HS-5 (cell line): Measurements from ENCODE around the gene CNTNAP2.

Experiments
- DNase-seq: peaks from one replicate; pipeline ENCODE4 v3.0.0-alpha.2; 2012; ENCODE audit warnings: low read depth

CNTNAP2 gene

GRCh38 chr7:147971606-147972110 lies 1855.1 kb downstream of the CNTNAP2 start:
- no peak for DNase-seq

- DNase-seq = no peak
These were observed 1861.6 kb downstream of the CNTNAP2 start for GRCh38 chr7:147978201-147978600.

GRCh38 chr7:147978651-147979050 lies 1862.0 kb downstream of the CNTNAP2 start:
- no peak for DNase-seq

- no peak for DNase-seq
These were observed 1864.5 kb downstream of the CNTNAP2 start for GRCh38 chr7:147980826-147981813.

DNA sequence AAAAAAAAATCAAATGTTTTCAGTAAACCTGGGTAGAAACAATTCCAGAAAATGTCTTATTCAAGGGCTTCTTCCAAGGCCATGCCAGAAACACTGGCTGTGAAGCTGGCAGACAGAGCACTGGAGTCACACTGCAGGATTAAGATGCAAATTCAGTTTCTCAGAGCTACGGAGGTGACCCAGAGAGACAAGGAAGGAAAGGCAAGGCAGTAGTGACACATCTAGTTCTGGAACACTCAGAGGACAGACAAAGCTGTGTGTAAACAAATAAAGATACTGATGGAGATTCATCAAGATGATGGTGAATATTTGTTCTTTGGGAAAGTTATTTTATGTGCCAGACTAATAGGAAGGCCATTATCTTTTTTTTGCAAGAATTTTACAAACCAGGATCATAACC lies 1865.7 kb downstream of the CNTNAP2 start:
- DNase-seq = no peak

DNA sequence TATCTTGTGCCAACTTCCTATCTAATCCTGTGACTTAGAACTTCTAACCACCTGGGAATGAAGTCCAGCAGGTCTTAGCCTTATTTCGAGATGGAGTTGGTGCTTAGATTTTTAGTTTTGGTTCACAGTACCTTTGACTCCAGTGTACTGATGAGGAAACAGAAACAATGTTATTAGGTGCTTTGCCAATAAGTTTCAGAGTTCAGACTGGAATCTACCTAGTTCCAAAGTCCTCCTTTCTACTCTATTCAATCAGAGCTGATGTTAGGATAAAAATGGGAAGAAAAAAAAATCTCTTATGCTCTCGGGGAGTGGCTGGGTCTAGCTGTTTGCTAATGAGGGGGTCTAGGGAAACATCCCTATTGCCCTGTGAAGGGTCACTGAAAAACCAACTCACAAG lies 1867.7 kb downstream of the CNTNAP2 start:
- no peak for DNase-seq

- no peak for DNase-seq
These were observed 1873.5 kb downstream of the CNTNAP2 start for GRCh38 chr7:147990079-147990478.

- no peak for DNase-seq
These were observed 1874.3 kb downstream of the CNTNAP2 start for GRCh38 chr7:147990942-147991341.

- no peak for DNase-seq
These were observed 1876.1 kb downstream of the CNTNAP2 start for GRCh38 chr7:147992698-147993097.

GRCh38 chr7:147997636-147998035 lies 1881.0 kb downstream of the CNTNAP2 start:
- DNase-seq = no peak

DNA sequence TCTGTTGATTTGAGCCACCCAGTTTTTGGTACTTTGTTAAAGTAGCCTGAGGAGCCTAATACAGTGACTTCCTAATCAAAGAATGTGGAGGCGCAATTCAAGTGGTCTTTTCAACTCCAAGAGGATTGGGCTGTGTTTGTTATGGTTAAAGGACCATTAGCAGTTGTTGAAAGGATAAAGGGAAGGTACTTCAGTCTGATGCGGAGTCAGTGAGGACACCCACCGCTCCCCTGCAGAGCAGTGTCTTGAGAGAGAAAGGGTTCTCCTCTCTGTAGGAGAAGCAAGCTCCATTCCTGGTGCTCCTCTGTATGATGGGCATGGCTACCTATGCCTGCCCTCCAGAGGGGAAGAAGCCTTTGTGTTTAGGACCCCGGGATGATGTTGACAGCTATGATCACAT lies 1883.4 kb downstream of the CNTNAP2 start:
- DNase-seq = no peak

GRCh38 chr7:148011753-148012152 lies 1895.2 kb downstream of the CNTNAP2 start:
- no peak for DNase-seq

GRCh38 chr7:148014001-148014400 lies 1897.4 kb downstream of the CNTNAP2 start:
- DNase-seq = no peak

DNA sequence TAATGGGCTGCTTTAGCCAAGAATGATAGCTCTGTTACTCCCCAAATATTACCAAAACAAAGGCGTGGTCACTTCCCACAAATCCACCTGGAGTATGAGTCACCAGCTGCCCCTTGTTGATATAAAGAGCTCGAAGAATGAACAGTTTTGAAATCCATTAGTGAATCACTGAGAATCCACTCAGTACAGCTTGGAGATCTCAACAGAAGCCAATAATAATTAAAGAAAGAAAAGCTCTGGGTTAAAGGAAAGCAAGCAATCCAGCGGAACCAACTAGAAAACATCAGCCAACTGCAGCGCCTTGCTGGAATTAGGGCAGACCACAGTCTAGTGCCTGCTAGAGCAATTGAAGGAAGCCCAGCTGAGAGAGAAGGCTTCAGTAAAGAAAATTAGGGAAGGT lies 1897.9 kb downstream of the CNTNAP2 start:
- no peak for DNase-seq

DNA sequence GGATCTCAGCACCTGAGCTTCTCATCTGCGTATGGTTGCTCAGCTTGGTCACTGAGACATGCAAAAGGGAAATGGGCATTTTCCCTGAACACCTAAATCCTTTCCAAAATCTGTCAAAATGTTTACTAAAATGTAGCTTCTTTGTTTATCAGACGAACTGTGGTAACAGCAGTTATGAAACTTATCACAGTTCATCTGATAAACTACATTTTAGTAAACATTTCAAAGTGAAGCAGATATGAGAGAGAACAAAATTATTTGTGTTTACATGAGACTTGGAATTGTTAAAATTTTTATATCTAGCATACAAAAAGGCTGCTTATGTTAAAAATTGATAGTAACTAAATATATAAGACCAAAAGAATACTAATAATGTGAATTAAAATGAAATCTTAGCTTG lies 1900.5 kb downstream of the CNTNAP2 start:
- DNase-seq = no peak

DNA sequence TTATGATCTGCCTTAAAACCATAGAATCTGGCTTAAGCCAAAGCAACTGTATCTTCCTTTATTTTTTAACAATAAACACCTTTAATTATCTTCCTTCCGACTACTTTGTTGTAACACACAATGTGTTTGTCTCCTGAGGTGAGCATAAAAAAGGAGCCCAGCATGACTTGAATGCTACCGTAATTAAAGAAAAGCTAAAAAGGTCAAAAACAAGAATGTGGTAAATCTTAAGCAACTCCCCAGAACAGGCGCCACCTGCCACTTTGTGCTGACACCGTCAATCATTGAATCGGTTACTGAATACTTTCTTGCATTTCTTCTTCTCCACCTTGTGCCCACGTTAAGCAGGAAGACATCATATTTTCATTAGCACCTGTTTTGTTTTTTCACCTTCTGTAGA lies 1904.1 kb downstream of the CNTNAP2 start:
- no peak for DNase-seq

- no peak for DNase-seq
These were observed 1905.0 kb downstream of the CNTNAP2 start for GRCh38 chr7:148021507-148022045.

- no peak for DNase-seq
These were observed 1906.2 kb downstream of the CNTNAP2 start for GRCh38 chr7:148022832-148023231.

DNA sequence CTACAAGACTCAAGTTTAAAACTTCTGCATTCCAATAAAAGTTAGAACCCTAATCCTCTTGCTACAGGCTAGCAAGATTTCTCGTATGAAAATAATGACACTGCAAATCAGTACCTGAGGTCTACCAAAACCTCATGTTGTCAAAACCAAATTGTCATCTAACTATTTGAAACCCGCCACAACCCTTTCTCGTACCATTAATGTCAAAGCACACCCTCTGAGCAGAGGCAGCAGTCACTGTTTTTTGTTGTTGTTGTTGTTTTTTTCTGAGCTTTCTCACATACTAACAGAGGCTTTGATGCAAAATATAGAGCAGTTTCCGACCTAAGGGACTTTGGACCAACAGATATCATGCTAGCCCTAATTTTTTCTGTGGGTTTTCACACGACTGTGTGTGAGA lies 1910.1 kb downstream of the CNTNAP2 start:
- DNase-seq = no peak

GRCh38 chr7:148028165-148028564 lies 1911.6 kb downstream of the CNTNAP2 start:
- no peak for DNase-seq

DNA sequence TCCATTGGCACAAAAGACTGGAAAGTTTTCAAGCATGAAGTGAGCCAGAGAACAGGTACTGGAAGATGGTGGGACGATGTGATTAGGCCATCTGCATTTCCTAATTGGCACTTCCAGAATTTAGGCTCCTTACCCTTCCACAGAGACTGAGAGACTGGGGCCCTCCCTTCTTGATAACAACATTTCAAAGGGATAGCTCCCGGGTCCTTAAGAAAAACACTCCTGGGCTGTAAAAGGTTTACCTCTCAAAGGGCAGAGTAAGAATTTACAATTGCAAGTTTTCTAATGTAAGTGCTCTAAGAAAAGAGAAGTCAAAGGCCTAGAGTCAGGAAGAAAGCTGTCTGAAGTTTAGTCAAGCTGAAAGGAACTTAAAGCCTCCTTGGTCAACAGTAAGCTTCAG lies 1914.4 kb downstream of the CNTNAP2 start:
- no peak for DNase-seq

- DNase-seq = no peak
These were observed 1915.2 kb downstream of the CNTNAP2 start for GRCh38 chr7:148031811-148032210.

DNA sequence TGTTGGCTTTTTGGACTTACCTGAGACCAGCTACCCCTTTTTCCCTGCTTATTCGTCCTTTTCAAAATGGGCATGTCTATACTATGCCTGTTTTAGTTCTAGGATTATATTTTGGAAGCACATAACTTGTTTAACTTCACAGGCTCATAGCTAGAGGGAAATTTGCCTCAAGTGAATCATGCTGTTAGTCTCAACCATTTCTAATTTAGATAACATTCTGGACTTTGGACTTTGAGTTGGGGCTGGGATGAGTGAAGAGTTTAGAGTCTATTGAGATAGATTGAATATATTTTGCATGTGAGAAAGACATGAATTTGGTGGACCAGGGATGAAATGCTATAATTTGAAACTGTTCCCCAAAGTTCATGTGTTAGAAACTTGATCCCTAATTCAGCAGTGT lies 1919.3 kb downstream of the CNTNAP2 start:
- DNase-seq = no peak
